Astrocyte (in vitro differentiated cells and primary cell): ENCODE measurements around the gene EFS.

ENCODE experiments used
- CTCF ChIP-seq: IDR thresholded peaks from 2 replicates; pipeline ENCODE4 v1.5.1; 2011; ENCODE audit warnings: low read depth, mild to moderate bottlenecking, inconsistent platforms, low read length, moderate library complexity; ENCODE audit not compliant: insufficient read depth
- EZH2 ChIP-seq: IDR thresholded peaks from 2 replicates; pipeline ENCODE4 v1.6.1; 2012; ENCODE audit warnings: mild to moderate bottlenecking, low read length, inconsistent platforms; ENCODE audit not compliant: insufficient read depth

- TF ChIP-seq CTCF = no peak
- TF ChIP-seq EZH2 = no peak
These were observed 24.4 kb upstream of the EFS start for GRCh38 chr14:23389396-23389795.
